Duodenal mucosa (tissue), 2 donors: ENCODE results near the gene NID2.
A peak's percentile ranks its signal among the peaks of the same experiment; 100 is the strongest.

ENCODE experiments used
- H3K27ac ChIP-seq: one replicate; pipeline ENCODE4 v1.7.0; 2013; ENCODE audit warnings: low read depth, low read length
- H3K27me3 ChIP-seq, 2 donors: one replicate each; pipeline ENCODE4 v1.7.0; 2013; ENCODE audit warnings: low read length in 2 of 2, control low read depth in 1 of 2; ENCODE audit not compliant: insufficient read depth in 2 of 2, control insufficient read depth in 1 of 2
- H3K36me3 ChIP-seq, 2 donors: one replicate each; pipeline ENCODE4 v1.7.0; 2013; ENCODE audit warnings: low read length in 2 of 2, control low read depth in 1 of 2; ENCODE audit not compliant: insufficient read depth in 2 of 2, control insufficient read depth in 1 of 2
- H3K4me1 ChIP-seq, 2 donors: one replicate each; pipeline ENCODE4 v1.7.0; 2013; ENCODE audit warnings: low read length in 2 of 2, control low read depth in 1 of 2; ENCODE audit not compliant: insufficient read depth in 2 of 2, control insufficient read depth in 1 of 2
- H3K4me3 ChIP-seq, 2 donors: one replicate each; pipeline ENCODE4 v1.7.0; 2013; ENCODE audit warnings: low read length in 2 of 2, low read depth in 1 of 2
- H3K9ac ChIP-seq, 2 donors: one replicate each; pipeline ENCODE4 v1.7.0; 2013; ENCODE audit warnings: low read length in 2 of 2, low read depth in 1 of 2
- H3K9me3 ChIP-seq, 2 donors: one replicate each; pipeline ENCODE4 v1.7.0; 2013; ENCODE audit warnings: low read length in 2 of 2, control low read depth in 1 of 2; ENCODE audit not compliant: control insufficient read depth in 1 of 2

NID2 gene

DNA sequence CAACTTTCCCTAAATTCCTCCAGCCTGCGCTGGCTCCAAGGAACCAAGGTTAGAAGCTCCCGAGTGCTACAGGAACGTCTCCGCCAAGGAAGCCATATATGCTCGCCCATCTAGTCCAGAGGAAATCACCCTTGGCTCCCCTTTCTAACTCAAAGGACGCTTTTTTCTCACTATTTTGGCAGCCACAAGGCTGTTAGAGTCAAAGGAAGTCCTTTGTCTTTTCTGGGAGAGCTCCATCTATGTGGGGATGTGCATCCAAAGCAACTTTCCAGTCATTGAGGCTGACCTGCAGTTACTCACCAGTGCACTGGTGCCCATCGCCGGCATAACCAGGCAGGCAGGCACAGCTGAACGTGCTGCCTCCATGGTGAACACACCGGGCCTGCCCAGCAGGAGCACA lies 42.0 kb downstream of the NID2 start:
- Histone ChIP-seq H3K4me1 (no peaks in the 10 kb centered on the region), H3K9ac (no peak overlapping the region), H3K36me3 (no peaks in the 10 kb centered on the region), H3K27me3 (no peaks in the 10 kb centered on the region), H3K4me3 (no peak overlapping the region), H3K27ac (no peak overlapping the region), H3K9me3 (no peaks in the 10 kb centered on the region)

DNA sequence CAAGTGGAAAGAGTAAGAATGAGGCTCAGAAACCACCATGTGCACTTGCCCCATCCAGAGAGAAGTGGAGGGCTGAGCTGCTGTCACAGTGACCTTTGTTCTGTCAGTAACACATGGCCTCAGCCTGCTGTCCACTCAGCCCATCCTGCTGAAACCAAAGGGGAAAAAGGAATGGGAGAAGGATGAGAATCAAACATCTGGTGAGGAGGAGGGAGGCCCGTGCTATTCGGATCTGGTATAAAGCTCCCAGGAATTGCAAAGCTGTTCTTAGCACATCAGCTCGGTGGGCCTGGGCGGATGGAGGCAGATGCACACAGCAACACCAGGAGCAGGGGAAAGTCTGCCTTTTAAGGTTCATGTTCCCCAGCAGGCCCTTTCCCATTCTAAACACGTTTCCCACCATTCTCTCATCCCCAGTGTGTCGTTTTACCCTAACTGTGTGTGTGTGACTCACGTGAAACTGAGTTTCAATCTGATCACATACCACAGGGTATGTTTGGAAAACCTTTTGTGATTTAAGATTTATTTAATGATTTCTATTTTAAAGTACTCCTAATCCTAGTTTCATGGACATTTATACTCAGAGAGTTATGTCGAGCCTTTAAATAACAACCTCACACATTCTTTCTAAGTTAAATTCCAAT lies 42.7 kb downstream of the NID2 start:
- Histone ChIP-seq H3K27ac (no peak overlapping the region), H3K9ac (no peak overlapping the region), H3K9me3 (no peaks in the 10 kb centered on the region), H3K27me3 (no peaks in the 10 kb centered on the region), H3K4me1 (peaks cover 0 to 4% of the 10 kb centered on the region in 2 donors), H3K4me3 (no peak overlapping the region), H3K36me3 (no peaks in the 10 kb centered on the region)

DNA sequence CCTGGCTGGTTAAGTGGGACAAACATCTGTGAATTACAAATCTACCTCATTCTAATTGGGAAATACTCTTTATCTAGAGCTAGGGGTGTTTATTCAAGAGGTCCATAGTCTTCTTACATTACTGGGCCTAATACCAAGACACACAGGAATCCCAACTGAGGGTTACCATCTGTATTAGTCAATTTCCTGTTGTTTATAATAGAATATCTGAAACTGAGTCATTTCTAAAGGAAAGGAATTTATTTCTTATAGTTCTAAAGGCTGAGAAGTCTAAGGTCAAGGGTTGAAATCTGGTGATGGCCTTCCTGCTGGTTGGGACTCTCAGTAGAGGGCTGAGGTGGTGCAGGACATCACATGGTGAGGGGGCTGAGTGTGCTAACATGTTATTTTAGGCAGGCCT lies 43.5 kb downstream of the NID2 start:
- H3K9me3 ChIP-seq, result no peaks in the 10 kb centered on the region
- H3K9ac ChIP-seq, result no peak overlapping the region
- no peak overlapping the region for H3K27ac ChIP-seq
- H3K27me3 ChIP-seq, result no peaks in the 10 kb centered on the region
- H3K36me3 ChIP-seq, result no peaks in the 10 kb centered on the region
- H3K4me3 ChIP-seq, result no peak overlapping the region
- H3K4me1 ChIP-seq, result peaks cover 0 to 12% of the 10 kb centered on the region in 2 donors

DNA sequence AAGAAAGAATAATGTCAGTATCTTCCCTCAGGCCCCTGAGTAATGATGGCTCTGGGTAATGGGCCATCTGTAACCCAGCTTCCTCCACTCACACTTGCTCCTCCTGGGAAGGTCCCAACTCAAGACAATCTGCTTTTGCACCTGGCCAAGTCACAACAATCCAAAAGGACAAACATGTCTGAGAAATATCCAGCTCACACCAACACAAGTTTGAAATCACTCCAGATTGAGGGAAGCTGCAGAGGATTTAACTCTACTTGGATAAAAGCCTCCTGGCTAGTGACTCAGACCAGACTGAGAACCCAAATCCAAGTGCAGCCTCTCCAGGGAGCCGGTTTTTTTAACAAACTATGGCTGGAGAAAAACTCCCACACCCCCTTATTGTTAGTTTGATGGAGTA lies 45.3 kb downstream of the NID2 start:
- Histone ChIP-seq H3K27me3 (no peaks in the 10 kb centered on the region), H3K36me3 (no peaks in the 10 kb centered on the region), H3K27ac (no peak overlapping the region), H3K9me3 (no peaks in the 10 kb centered on the region), H3K4me1 (peaks cover 12 to 30% of the 10 kb centered on the region in 2 donors), H3K9ac (no peak overlapping the region), H3K4me3 (no peak overlapping the region)

DNA sequence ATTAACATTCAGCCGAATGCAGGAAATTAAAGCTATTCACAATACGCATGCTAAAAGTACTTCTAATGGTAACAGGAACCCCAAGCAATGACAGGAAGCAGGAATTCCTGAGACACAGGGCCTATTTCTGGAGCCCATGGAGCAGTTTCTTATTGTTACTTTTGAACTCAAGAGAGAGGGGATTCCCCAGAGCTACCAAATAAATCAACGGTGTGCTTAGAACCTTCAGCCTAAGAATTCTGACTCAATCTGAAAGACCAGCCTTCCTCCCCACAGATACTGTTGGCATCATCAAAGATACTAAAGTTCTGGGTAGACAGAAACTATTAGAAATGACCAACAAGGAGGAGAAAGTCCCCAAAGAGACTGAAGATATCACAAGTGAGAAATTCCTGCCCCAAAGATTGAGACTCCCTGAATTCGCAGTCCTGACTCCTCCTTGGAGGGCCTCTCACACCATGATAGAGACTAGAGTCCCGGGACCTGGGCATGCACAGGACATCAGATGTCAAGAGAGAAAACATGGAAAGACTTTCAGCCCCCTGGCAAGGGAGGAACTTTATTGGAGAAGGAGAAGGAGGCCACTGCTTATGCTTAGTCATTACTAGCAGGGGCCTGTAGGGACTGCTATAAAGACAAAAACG lies 46.8 kb downstream of the NID2 start:
- H3K4me3 ChIP-seq, result no peak overlapping the region
- no peaks in the 10 kb centered on the region for H3K27me3 ChIP-seq
- no peaks in the 10 kb centered on the region for H3K36me3 ChIP-seq
- H3K9ac ChIP-seq, result no peak overlapping the region
- H3K9me3 ChIP-seq, result no peaks in the 10 kb centered on the region
- no peak overlapping the region for H3K27ac ChIP-seq
- peaks cover 12 to 37% of the 10 kb centered on the region in 2 donors for H3K4me1 ChIP-seq

DNA sequence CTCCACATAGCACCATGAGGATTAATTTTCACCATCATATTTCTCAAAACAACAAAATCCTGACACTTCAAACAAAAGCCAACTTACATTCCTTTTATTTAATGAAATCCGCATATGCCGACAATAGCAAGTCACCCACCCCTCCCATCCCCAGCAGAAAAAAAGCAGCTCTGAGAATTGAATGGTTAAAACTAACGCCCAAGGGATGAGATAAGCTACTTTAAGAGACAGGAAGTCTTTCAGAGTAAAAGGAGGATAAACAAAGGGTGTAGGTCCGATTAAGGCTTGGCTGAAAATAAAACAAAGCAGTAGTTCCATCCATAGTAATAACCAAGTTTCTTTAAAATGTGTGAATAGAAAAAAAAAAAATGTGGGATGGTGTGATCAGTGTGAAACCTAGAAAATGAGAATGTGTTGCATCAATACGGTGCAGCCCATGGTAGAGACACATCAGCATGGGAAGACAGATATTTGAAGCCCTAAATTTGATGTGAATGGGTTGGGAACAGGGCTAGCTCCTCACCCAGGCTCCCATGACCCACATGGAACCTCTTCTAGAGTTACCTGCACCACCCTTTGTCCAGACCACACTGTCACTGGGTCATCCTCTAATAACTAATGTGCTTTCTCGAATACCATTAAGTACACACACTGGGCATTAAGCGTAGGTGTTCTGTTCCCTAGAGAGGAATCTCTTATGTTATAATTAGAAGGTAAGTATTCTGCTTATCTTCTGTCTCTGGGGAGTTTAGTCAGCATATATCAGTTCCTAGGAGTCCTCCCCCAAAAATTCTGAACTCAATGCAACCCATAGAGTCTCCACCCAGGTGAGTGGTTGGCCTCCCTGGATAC lies 47.8 kb downstream of the NID2 start:
- Histone ChIP-seq H3K4me1 (peaks cover 12 to 37% of the 10 kb centered on the region in 2 donors), H3K36me3 (no peaks in the 10 kb centered on the region), H3K9ac (no peak overlapping the region), H3K9me3 (no peaks in the 10 kb centered on the region), H3K27ac (no peak overlapping the region), H3K4me3 (no peak overlapping the region), H3K27me3 (no peaks in the 10 kb centered on the region)

DNA sequence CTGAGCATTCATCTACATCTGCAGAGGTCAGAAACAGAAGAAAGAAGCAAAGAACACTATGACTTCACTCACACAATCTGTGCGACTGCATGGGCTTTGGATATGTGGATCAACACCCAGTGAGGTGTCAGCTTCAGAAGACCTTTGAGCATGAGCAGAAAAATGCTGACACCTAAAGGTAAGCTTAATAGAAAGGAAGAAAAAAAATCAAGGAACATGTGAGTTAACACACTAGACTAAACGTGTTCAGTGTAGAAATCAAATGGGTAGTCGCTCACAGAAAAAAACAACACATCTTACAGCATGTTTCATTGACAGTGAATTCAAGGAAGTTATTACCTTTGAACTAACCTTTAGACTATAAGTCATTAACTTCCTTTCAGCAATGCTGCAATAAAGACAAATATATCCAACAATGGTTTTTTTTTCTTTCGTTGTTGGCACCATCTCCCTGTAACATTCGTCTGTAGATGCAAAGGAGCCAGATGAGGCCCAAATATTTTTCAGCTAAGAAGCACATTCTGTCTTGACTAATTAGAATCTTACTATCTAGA lies 48.6 kb downstream of the NID2 start:
- Histone ChIP-seq H3K4me3 (peak overlapping the region in 1 of 2 donors; percentile 19), H3K36me3 (no peaks in the 10 kb centered on the region), H3K27me3 (no peaks in the 10 kb centered on the region), H3K9ac (no peak overlapping the region), H3K4me1 (peaks cover 12 to 37% of the 10 kb centered on the region in 2 donors), H3K9me3 (no peaks in the 10 kb centered on the region), H3K27ac (peak overlapping the region; percentile 0)

DNA sequence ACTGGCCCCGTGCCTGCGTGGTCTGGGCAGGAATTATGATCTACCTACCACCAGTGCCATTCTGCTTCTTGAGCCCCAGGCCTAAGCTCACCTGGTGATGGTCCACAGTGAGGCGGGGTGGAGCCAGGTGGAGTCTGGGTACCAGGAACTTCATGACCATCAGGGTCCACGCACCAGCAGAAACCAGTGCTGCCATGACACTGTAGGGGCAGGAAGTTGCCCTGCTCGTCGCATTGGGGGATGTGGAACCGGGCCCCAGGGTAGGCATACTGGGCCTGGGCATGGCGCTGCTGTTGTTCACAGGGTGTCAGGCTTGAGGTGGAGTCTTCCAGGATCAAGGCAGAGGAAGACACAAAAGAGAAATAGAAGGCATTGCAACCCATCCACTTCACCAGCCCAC lies 49.9 kb downstream of the NID2 start:
- H3K27ac ChIP-seq, result no peak overlapping the region
- H3K4me1 ChIP-seq, result peaks cover 12 to 37% of the 10 kb centered on the region in 2 donors
- H3K27me3 ChIP-seq, result no peaks in the 10 kb centered on the region
- H3K4me3 ChIP-seq, result no peak overlapping the region
- no peak overlapping the region for H3K9ac ChIP-seq
- H3K9me3 ChIP-seq, result no peaks in the 10 kb centered on the region
- no peaks in the 10 kb centered on the region for H3K36me3 ChIP-seq

DNA sequence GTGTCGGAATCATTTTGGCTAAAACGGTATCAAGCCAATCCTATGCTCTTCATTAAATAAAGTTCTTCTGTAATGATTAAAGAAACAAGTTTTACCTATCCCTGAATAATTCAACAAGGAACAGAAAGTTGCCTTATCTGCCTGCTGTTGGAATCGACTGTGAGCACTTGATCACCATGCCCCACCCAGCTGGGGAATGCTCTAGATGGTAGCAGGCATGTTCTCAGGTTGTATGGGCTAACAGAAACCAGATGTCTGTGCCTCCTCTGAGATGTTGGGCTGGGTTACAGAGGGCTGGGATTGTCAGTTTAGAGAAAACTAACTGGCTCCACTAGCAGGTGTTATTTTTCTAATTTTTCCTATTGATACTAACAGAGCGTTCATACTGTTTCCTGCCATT lies 50.6 kb downstream of the NID2 start:
- Histone ChIP-seq H3K9me3 (no peaks in the 10 kb centered on the region), H3K36me3 (no peaks in the 10 kb centered on the region), H3K4me3 (no peak overlapping the region), H3K27me3 (no peaks in the 10 kb centered on the region), H3K9ac (no peak overlapping the region), H3K4me1 (peaks cover 12 to 37% of the 10 kb centered on the region in 2 donors), H3K27ac (no peak overlapping the region)
